ENCODE results near the gene SYNE2. TPM values are rescaled to one million over a fixed set of nuclear protein-coding genes. Genes with fewer than 3 reads are reported as not detected.
"Not testable (repeated sequence)": the region's sequence is repeated elsewhere in the genome, so short reads cannot be mapped to it uniquely, and the experiment has no call there.

The SYNE2 gene
- total RNA-seq, 1 experiment from 2014 or later, result 94.2 TPM

GRCh38 chr14:64209444-64210131, 356.8 kb downstream of the SYNE2 start:
- ChIA-PET CTCF (no interaction called here), POLR2A (ENCODE audit: unreplicated experiment) (interaction anchor here (0.9 kb wide), 1 partner anchor 387 kb away, joined by 4 read pairs; no protein-coding TSS in a partner anchor)
- Histone ChIP-seq H3F3A (ENCODE audit: insufficient read depth, low read depth) (no peaks in the 10 kb centered on the region), H3K4me2 (no peak overlapping the region), H2AFZ (no peak overlapping the region), H3K27ac (no peak overlapping the region), H3K79me2 (ENCODE audit: low read depth) (no peaks in the 10 kb centered on the region), H3K9me3 (ENCODE audit: insufficient read depth, low read depth) (no peaks in the 10 kb centered on the region), H3K4me3 (no peak overlapping the region), H3K4me1 (replicated peaks; ENCODE audit: insufficient read depth) (no peaks in the 10 kb centered on the region), H3K27me3 (ENCODE audit: insufficient read depth, low read depth) (no peaks in the 10 kb centered on the region), H4K20me1 (ENCODE audit: insufficient read depth) (no peaks in the 10 kb centered on the region), H3K9me2 (ENCODE audit: insufficient read depth) (no peaks in the 10 kb centered on the region), H3K36me3 (ENCODE audit: low read depth) (no peaks in the 10 kb centered on the region)
- TF ChIP-seq EZH2 (IDR thresholded peaks at IDR 0.05; ENCODE audit: low read depth), result no peak
- TF ChIP-seq, protein P1, sequence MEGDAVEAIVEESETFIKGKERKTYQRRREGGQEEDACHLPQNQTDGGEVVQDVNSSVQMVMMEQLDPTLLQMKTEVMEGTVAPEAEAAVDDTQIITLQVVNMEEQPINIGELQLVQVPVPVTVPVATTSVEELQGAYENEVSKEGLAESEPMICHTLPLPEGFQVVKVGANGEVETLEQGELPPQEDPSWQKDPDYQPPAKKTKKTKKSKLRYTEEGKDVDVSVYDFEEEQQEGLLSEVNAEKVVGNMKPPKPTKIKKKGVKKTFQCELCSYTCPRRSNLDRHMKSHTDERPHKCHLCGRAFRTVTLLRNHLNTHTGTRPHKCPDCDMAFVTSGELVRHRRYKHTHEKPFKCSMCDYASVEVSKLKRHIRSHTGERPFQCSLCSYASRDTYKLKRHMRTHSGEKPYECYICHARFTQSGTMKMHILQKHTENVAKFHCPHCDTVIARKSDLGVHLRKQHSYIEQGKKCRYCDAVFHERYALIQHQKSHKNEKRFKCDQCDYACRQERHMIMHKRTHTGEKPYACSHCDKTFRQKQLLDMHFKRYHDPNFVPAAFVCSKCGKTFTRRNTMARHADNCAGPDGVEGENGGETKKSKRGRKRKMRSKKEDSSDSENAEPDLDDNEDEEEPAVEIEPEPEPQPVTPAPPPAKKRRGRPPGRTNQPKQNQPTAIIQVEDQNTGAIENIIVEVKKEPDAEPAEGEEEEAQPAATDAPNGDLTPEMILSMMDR (conservative IDR thresholded peaks at IDR 0.05), result no peak
- no peak for DNase-seq
- intact Hi-C loops (cut with micrococcal nuclease; ENCODE audit: unreplicated experiment), result no loop called here
- no TSS peak for BruUV-seq (replicated peaks)

GRCh38 chr14:64210216-64210615, 357.4 kb downstream of the SYNE2 start:
- no peak overlapping the region for H2AFZ ChIP-seq
- intact Hi-C loops (cut with micrococcal nuclease; ENCODE audit: unreplicated experiment), result no loop called here
- no peaks in the 10 kb centered on the region for H3K9me3 ChIP-seq (ENCODE audit: insufficient read depth, low read depth)
- H3K4me2 ChIP-seq, result no peak overlapping the region
- no TSS peak for BruUV-seq (replicated peaks)
- ChIA-PET POLR2A (ENCODE audit: unreplicated experiment) (interaction anchor here (0.9 kb wide), 1 partner anchor 386 kb away, joined by 4 read pairs; no protein-coding TSS in a partner anchor), CTCF (no interaction called here)
- H3K27ac ChIP-seq, result no peak overlapping the region
- no peak for TF ChIP-seq EZH2 (IDR thresholded peaks at IDR 0.05; ENCODE audit: low read depth)
- TF ChIP-seq, protein P1 (conservative IDR thresholded peaks at IDR 0.05), result no peak
- no peaks in the 10 kb centered on the region for H3K9me2 ChIP-seq (ENCODE audit: insufficient read depth)
- H4K20me1 ChIP-seq (ENCODE audit: insufficient read depth), result no peaks in the 10 kb centered on the region
- no peaks in the 10 kb centered on the region for H3K79me2 ChIP-seq (ENCODE audit: low read depth)
- no peaks in the 10 kb centered on the region for H3K4me1 ChIP-seq (replicated peaks; ENCODE audit: insufficient read depth)
- no peaks in the 10 kb centered on the region for H3K36me3 ChIP-seq (ENCODE audit: low read depth)
- no peaks in the 10 kb centered on the region for H3K27me3 ChIP-seq (ENCODE audit: insufficient read depth, low read depth)
- no peak for DNase-seq
- no peak overlapping the region for H3K4me3 ChIP-seq
- no peaks in the 10 kb centered on the region for H3F3A ChIP-seq (ENCODE audit: insufficient read depth, low read depth)

GRCh38 chr14:64210912-64211311, 358.1 kb downstream of the SYNE2 start:
- intact Hi-C loops (cut with micrococcal nuclease; ENCODE audit: unreplicated experiment); H3F3A ChIP-seq (ENCODE audit: insufficient read depth, low read depth); H3K9me3 ChIP-seq (ENCODE audit: insufficient read depth, low read depth); H3K36me3 ChIP-seq (ENCODE audit: low read depth); H3K79me2 ChIP-seq (ENCODE audit: low read depth); H3K4me3 ChIP-seq; H3K27me3 ChIP-seq (ENCODE audit: insufficient read depth, low read depth); H3K4me2 ChIP-seq; H3K9me2 ChIP-seq (ENCODE audit: insufficient read depth); H2AFZ ChIP-seq; H3K4me1 ChIP-seq (replicated peaks; ENCODE audit: insufficient read depth); DNase-seq; H4K20me1 ChIP-seq (ENCODE audit: insufficient read depth); H3K27ac ChIP-seq; CTCF ChIA-PET; BruUV-seq (replicated peaks): not testable (repeated sequence)
- POLR2A ChIA-PET (ENCODE audit: unreplicated experiment), result interaction anchor here (0.7 kb wide), 1 partner anchor 48 kb away, joined by 3 read pairs; no protein-coding TSS in a partner anchor

DNA sequence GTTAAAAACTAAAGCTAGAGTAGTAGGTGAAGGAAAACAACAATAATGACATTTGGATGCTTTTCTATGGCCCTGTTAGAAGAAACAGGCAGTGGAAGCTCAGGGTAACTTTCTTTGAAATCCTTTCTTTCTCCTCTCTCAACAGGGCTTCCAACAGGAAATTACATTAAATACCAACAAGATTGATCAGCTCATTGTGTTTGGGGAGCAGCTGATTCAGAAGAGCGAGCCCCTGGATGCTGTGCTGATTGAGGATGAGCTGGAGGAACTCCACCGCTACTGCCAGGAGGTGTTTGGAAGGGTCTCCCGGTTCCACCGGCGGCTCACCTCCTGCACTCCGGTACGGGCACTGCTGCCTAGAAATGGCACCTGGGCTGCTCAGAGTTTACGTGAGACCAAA, 359.9 kb downstream of the SYNE2 start:
- Histone ChIP-seq H3K27ac (no peak overlapping the region), H3K9me2 (ENCODE audit: insufficient read depth) (no peaks in the 10 kb centered on the region), H3K4me2 (no peak overlapping the region), H3K79me2 (ENCODE audit: low read depth) (no peaks in the 10 kb centered on the region), H3K27me3 (ENCODE audit: insufficient read depth, low read depth) (no peaks in the 10 kb centered on the region), H3K9me3 (ENCODE audit: insufficient read depth, low read depth) (no peaks in the 10 kb centered on the region), H3K4me3 (no peak overlapping the region), H3F3A (ENCODE audit: insufficient read depth, low read depth) (no peaks in the 10 kb centered on the region), H3K36me3 (ENCODE audit: low read depth) (no peaks in the 10 kb centered on the region), H3K4me1 (replicated peaks; ENCODE audit: insufficient read depth) (no peaks in the 10 kb centered on the region), H2AFZ (no peak overlapping the region), H4K20me1 (ENCODE audit: insufficient read depth) (no peaks in the 10 kb centered on the region)
- TF ChIP-seq, protein P1 (conservative IDR thresholded peaks at IDR 0.05), result no peak
- no peak for TF ChIP-seq EZH2 (IDR thresholded peaks at IDR 0.05; ENCODE audit: low read depth)
- BruUV-seq (replicated peaks), result no TSS peak
- POLR2A ChIA-PET (ENCODE audit: unreplicated experiment), result interaction anchor here (0.6 kb wide), 1 partner anchor 728 kb away, joined by 3 read pairs; no protein-coding TSS in a partner anchor
- CTCF ChIA-PET, result no interaction called here
- intact Hi-C loops (cut with micrococcal nuclease; ENCODE audit: unreplicated experiment), result no loop called here
- no peak for DNase-seq

Data from PC-9 (cell line).